ENCODE data around the gene OR1E1. TPM values are rescaled to one million over a fixed set of nuclear protein-coding genes. Genes with fewer than 3 reads are reported as not detected.
"Not testable (repeated sequence)": the region's sequence is repeated elsewhere in the genome, so short reads cannot be mapped to it uniquely, and the experiment has no call there.

Gene OR1E1
- total RNA-seq = not detected

DNA sequence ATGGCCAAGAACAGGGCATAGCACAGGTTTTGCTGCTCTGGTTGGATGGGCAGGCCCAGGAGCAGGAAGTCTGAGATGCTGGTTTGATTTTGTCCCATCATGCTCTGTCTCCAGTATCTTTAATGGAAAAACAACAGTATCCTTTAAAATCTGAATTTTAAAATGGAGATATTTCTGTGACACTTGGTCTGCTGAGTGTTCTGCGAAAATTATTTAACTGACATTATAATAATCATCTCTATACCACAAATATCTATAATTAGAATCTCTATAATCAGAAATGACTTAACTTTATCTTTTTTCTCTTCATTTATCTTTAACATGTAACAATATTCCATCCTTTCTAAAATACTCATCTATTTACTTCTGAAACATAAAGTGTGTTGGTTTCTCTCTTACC is at the start of gene OR1E1:
TSS of gene OR1E1 (minus strand) at position 101 of the 400 bp plus-strand sequence. CDS start at position 101, 0 bp downstream.
- no peak for ATAC-seq

DNA sequence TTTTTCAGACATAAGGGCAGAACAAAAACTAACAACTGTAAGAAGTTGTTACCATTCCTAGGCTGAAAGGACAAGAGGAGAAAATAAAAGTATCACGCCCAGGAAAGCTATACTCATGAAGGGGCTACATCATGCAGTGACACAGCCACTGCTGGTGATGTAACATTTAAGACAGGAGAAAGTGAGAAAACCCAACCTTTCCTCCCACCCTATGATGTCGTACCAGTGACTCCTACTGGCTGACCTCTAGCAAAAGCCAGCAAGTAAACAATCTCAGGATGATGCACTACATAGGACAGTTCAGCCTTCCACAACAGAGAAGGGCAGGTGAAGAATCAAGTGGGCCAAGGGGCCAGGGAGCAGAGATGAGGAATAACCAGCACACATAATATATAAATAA is 49.4 kb upstream of the OR1E1 start:
- peak; percentile 26 for ATAC-seq

GRCh38 chr17:3440451-3440850 is 42.2 kb upstream of the OR1E1 start:
- ATAC-seq = no peak

- no peak for ATAC-seq
Observed at GRCh38 chr17:3438368-3438767, 40.2 kb upstream of the OR1E1 start.

- no peak for ATAC-seq
Observed at GRCh38 chr17:3433741-3434140, 35.5 kb upstream of the OR1E1 start, which contains the start of gene OR1E2. TSS of gene OR1E2 (minus strand) at chr17:3433841. CDS start at chr17:3433841, 0 bp downstream.

GRCh38 chr17:3433215-3433614 is 35.0 kb upstream of the OR1E1 start:
- not testable (repeated sequence) for ATAC-seq

DNA sequence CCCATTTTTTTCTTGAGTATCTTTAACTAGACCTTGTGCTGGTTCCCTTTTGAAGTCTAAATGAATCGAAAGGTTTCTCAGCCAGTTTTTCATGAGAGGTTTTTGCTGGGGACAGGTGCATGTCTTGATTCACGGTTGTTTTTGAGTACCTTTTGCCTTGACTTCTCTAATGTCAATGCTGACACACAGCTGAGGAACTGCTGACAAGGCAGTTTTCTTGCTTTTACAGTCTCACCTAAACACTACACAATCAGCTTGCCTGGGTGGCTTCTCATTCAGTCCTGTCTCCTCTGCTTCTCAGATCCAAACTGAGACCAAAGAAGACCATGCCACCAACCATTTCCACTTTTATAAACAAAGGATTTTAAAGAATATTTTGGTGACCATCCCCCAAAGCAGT is 20.0 kb upstream of the OR1E1 start:
- ATAC-seq = no peak

GRCh38 chr17:3415610-3416009 is 17.4 kb upstream of the OR1E1 start:
- no peak for ATAC-seq

- ATAC-seq = not testable (repeated sequence)
Observed at GRCh38 chr17:3412216-3412615, 14.0 kb upstream of the OR1E1 start.

- ATAC-seq = no peak
Observed at GRCh38 chr17:3411070-3411469, 12.9 kb upstream of the OR1E1 start, which contains the start of gene OR3A3. TSS of gene OR3A3 (plus strand) at chr17:3411370.

DNA sequence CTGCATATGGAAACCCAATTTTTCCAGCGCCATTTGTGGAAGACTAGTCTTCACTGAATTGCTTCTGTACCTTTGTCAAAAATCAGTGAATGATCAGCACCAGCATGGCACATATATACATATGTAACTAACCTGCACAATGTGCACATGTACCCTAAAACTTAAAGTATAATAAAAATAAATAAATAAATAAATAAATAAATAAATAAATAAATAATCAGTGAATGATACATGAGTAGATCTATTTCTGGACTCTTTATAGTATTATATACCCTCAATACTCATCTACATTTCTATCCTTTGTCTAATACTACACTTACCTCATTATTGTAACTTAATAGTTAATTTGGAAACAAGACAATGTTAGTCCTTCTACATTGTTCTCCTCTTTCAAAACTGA is 5.6 kb upstream of the OR1E1 start:
- not testable (repeated sequence) for ATAC-seq

GRCh38 chr17:3401786-3402185 is 3.6 kb upstream of the OR1E1 start:
- ATAC-seq = no peak

DNA sequence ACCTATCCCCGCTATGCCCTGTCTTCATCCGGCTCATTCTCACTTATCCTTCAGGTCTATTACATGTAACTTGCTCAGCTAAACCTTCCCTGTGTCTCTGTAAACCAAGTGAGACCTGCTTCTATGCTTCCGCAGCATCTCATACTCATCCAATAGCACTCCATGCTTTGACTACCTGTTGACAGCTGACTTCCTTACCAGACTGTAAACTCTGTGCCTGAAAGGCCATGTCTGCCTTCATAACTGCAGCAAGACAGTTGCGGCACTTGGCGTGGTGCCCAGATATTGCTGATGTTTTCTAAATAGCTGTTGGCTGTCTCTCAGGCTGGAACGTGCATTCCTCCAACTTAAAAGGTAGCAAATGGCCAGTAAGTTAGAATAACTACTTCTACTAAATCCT is 1.8 kb upstream of the OR1E1 start:
- no peak for ATAC-seq

DNA sequence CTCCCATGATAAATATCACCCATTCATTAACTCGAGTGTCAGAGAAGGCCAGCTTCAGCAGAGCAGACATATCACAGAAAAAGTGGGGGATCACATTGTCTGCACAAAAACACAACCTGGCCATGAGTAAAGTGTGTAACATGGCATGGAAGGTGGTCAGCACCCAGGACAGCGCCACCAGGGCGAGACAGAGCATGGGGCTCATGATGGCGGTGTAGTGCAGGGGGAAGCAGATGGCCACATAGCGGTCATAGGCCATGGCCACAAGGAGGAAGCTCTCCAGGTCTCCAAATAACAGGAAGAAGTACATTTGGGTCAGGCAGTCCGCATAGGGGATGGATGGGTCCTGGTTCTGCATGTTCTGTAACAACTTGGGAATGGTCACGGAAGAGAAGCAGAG is 409 bp downstream of the OR1E1 start:
- ATAC-seq = not testable (repeated sequence)

DNA sequence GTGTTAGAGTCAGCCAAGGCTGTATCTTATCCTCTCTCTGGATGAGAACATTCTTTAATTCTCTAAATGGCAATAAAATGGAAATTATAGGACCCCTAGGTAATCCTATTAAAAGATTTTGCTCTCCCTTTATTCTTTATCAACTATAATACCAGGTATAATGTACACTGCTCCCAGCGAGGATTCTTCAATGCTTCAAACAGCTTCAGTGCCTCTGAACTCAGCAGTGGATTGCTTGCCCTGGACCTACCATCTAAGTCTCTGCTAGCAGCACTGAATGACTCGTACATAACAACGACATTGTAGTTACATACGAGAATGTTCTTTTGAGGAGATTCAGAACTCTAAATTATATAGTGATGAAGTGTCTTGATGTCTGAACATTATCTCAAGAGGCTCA is 8.4 kb downstream of the OR1E1 start:
- no peak for ATAC-seq

DNA sequence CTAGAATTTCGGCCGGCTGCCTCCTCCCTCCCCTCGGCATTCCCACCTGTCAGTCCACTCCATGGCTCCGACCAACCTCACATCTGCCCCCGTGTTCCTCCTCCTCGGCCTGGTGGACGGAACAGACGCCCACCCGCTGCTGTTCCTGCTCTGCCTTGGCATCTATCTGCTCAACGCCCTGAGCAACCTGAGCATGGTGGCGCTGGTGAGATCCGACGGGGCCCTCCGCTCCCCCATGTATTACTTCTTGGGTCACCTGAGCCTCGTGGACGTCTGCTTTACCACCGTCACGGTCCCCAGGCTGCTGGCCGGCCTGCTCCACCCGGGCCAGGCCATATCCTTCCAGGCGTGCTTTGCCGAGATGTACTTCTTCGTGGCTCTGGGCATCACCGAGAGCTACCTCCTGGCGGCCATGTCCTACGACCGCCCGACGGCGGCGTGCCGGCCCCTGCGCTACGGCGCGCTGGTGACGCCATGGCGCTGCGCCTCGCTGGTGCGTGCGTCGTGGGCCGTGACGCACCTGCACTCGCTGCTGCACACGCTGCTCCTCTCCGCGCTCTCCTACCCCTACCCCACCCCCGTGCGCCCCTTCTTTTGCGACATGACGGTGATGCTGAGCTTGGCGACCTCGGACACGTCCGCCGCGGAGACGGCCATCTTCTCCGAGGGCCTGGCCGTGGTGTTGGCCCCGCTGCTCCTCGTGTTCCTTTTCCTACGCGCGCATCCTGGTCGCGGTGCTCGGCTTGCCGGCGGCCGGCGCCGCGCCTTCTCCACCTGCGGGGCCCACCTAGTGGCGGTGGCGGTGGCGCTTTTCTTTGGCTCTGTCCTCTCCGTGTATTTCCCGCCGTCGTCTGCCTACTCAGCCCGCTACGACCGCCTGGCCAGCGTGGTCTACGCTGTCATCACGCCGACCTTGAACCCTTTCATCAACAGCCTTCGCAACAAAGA is 12.1 kb downstream of the OR1E1 start, which contains the start of gene OR3A2:
TSS of gene OR3A2 (minus strand) at position 440 of the 948 bp plus-strand sequence.
- ATAC-seq = no peak

GRCh38 chr17:3381957-3382356 is 16.3 kb downstream of the OR1E1 start:
- no peak for ATAC-seq

- no peak for ATAC-seq
Observed at GRCh38 chr17:3378321-3378720, 19.9 kb downstream of the OR1E1 start.

DNA sequence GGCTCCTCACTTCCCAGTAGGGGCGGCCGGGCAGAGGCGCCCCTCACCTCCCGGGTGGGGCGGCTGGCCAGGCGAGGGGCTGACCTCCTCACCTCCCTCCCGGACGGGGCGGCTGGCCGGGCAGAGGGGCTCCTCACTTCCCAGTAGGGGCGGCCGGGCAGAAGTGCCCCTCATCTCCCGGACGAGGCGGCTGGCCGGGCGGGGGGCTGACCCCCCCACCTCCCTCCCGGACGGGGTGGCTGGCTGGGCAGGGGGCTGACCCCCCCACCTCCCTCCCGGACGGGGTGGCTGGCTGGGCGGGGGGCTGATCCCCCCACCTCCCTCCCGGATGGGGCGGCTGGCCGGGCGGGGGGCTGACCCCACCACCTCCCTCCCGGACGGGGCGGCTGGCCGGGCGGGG is 27.0 kb downstream of the OR1E1 start:
- ATAC-seq = not testable (repeated sequence)

Other genes starting within 250 kb of the OR1E1 start
- gene OR1A2, start 200.9 kb downstream of the OR1E1 start, total RNA-seq = not detected
- gene OR1A1, start 190.7 kb downstream of the OR1E1 start, total RNA-seq = not detected
- not detected for gene OR3A1, start 100.0 kb downstream of the OR1E1 start, total RNA-seq
- not detected for gene OR3A2, start 12.1 kb downstream of the OR1E1 start, total RNA-seq
- not detected for gene OR3A3, start 13.0 kb upstream of the OR1E1 start, total RNA-seq
- gene OR1E2, start 35.4 kb upstream of the OR1E1 start, total RNA-seq = not detected
- not detected for gene SPATA22, start 73.4 kb upstream of the OR1E1 start, total RNA-seq
- 0.56 TPM for gene ASPA, start 77.6 kb upstream of the OR1E1 start, total RNA-seq
- 1.3 TPM for gene TRPV3, start 159.4 kb upstream of the OR1E1 start, total RNA-seq
- 0.96 TPM for gene TRPV1, start 211.0 kb upstream of the OR1E1 start, total RNA-seq
- 11.2 TPM for gene SHPK, start 237.8 kb upstream of the OR1E1 start, total RNA-seq
- 4.9 TPM for gene CTNS, start 238.3 kb upstream of the OR1E1 start, total RNA-seq

All from esophagus mucosa (tissue), 1 donor.